ENCODE data around the gene RGS18. TPM values are rescaled to one million over a fixed set of nuclear protein-coding genes. Genes with fewer than 3 reads are reported as not detected.

RGS18 gene
- total RNA-seq, 1 donor from 2014 or later, result not detected

Other genes with a start within 250 kb of the RGS18 start
- not detected in 2 replicates for gene RGS21, start 158.5 kb downstream of the RGS18 start, total RNA-seq

Measured in glomerular endothelial cell (primary cell).